AG04449 (cell line): Measurements from ENCODE around the gene PRR18.

Source experiments
- CTCF ChIA-PET: fragments of 350-600 bp; formaldehyde crosslinking; extraction: SDS; loops from one replicate; lab custom pipeline; 2021; ENCODE audit warnings: antibody characterized with exemption; lab: Yijun Ruan, JAX
- POLR2A ChIA-PET: fragments of 400-600, 350-600 bp; formaldehyde crosslinking; extraction: SDS; loops from one replicate; lab custom pipeline; 2020; ENCODE audit warnings: antibody characterized with exemption, inconsistent platforms; lab: Yijun Ruan, JAX
- DNase-seq: peaks from one replicate; pipeline ENCODE4 v3.0.0-alpha.2; 2010; ENCODE audit warnings: low read depth, low spot score
- H3K4me3 ChIP-seq: 2 replicates; pipeline ENCODE4 v1.5.1; 2011; ENCODE audit warnings: low read depth, mild to moderate bottlenecking, control low read depth, low read length
- CTCF ChIP-seq: IDR thresholded peaks from one replicate; pipeline ENCODE4 v1.5.1; 2011; ENCODE audit warnings: mild to moderate bottlenecking, moderate library complexity, low read length, control low read depth, inconsistent platforms; ENCODE audit not compliant: insufficient read depth; ENCODE audit errors: missing control alignments

The PRR18 gene

GRCh38 chr6:166289207-166290060 lies 18.8 kb downstream of the PRR18 start:
- H3K4me3 ChIP-seq = no peak overlapping the region
- CTCF ChIA-PET = no interaction called here
- POLR2A ChIA-PET = no interaction called here
- no peak for TF ChIP-seq CTCF
- no peak for DNase-seq

- DNase-seq = no peak
- no peak for TF ChIP-seq CTCF
- H3K4me3 ChIP-seq = no peak overlapping the region
- CTCF ChIA-PET = no interaction called here
- POLR2A ChIA-PET = no interaction called here
Observed at GRCh38 chr6:166286839-166287271, 21.3 kb downstream of the PRR18 start.

- H3K4me3 ChIP-seq = no peak overlapping the region
- no peak for TF ChIP-seq CTCF
- no peak for DNase-seq
- ChIA-PET POLR2A (no interaction called here), CTCF (interaction anchor here (2.6 to 7.2 kb wide), 2 partner anchors 9 to 115 kb away, joined by 15 to 67 read pairs; no protein-coding TSS in a partner anchor)
Observed at GRCh38 chr6:166285233-166285632, 23.0 kb downstream of the PRR18 start.

GRCh38 chr6:166284640-166285039 lies 23.6 kb downstream of the PRR18 start:
- CTCF ChIA-PET = interaction anchor here (2.6 to 7.2 kb wide), 2 partner anchors 8 to 116 kb away, joined by 15 to 67 read pairs; no protein-coding TSS in a partner anchor
- POLR2A ChIA-PET = no interaction called here
- DNase-seq = no peak
- no peak for TF ChIP-seq CTCF
- H3K4me3 ChIP-seq = no peak overlapping the region

- no peak for TF ChIP-seq CTCF
- ChIA-PET POLR2A (no interaction called here), CTCF (interaction anchor here (1.1 to 7.2 kb wide), 2 partner anchors 99 to 118 kb away, joined by 3 to 67 read pairs; no protein-coding TSS in a partner anchor)
- no peak overlapping the region for H3K4me3 ChIP-seq
- DNase-seq = peak; percentile 16
Observed at GRCh38 chr6:166282394-166283032, 25.7 kb downstream of the PRR18 start.

GRCh38 chr6:166281104-166281503 lies 27.1 kb downstream of the PRR18 start:
- ChIA-PET CTCF (interaction anchor here (1.2 to 7.2 kb wide), 6 partner anchors 10 to 120 kb away, joined by 3 to 67 read pairs (median 6); no protein-coding TSS in a partner anchor), POLR2A (no interaction called here)
- H3K4me3 ChIP-seq = no peak overlapping the region
- no peak for TF ChIP-seq CTCF
- DNase-seq = no peak
